RWPE1 (cell line): ENCODE results near the gene OR9K2.
"Not testable (repeated sequence)": the region's sequence is repeated elsewhere in the genome, so short reads cannot be mapped to it uniquely, and the experiment has no call there.

Experiments used
- CTCF ChIA-PET: fragments of 350-600 bp; sonication (Branson Sonifier 250); formaldehyde crosslinking; extraction: SDS; loops from one replicate; lab custom pipeline; 2021; lab: Yijun Ruan, JAX
- POLR2A ChIA-PET: fragments of 400-600 bp; formaldehyde crosslinking; extraction: SDS; loops from one replicate; lab custom pipeline; 2020; ENCODE audit warnings: antibody characterized with exemption; ENCODE audit not compliant: low non-redundant PET; lab: Yijun Ruan, JAX
- DNase-seq: peaks from one replicate; pipeline ENCODE4 v3.0.0; 2012; ENCODE audit warnings: low spot score
- H3K27ac ChIP-seq: fragments of 450-650 bp; 2 replicates; pipeline ENCODE4 v1.5.1; 2017
- CTCF ChIP-seq: fragments of 450-650 bp; conservative IDR thresholded peaks from 2 replicates; pipeline ENCODE4 v1.5.1; 2017; ENCODE audit warnings: low read depth, mild to moderate bottlenecking

Gene OR9K2

GRCh38 chr12:55143566-55143870 lies 17.3 kb downstream of the OR9K2 start:
- TF ChIP-seq CTCF = no peak; the same call in 1 of the 2 replicates
- POLR2A ChIA-PET = no interaction called here
- DNase-seq = no peak
- no peak overlapping the region for H3K27ac ChIP-seq
- CTCF ChIA-PET = interaction anchor here (0.7 kb wide), 2 partner anchors 151 to 494 kb away, joined by 3 to 6 read pairs; no protein-coding TSS in a partner anchor

GRCh38 chr12:55167010-55167640 lies 40.9 kb downstream of the OR9K2 start:
- H3K27ac ChIP-seq, CTCF ChIA-PET, DNase-seq, POLR2A ChIA-PET: not testable (repeated sequence)

GRCh38 chr12:55171445-55171844 lies 45.2 kb downstream of the OR9K2 start:
- ChIA-PET POLR2A (no interaction called here), CTCF (interaction anchor here (1.2 kb wide), 1 partner anchor 14 kb away, joined by 3 read pairs; no protein-coding TSS in a partner anchor)
- no peak overlapping the region for H3K27ac ChIP-seq
- TF ChIP-seq CTCF = no peak
- no peak for DNase-seq

GRCh38 chr12:55171846-55172245 lies 45.6 kb downstream of the OR9K2 start:
- CTCF ChIA-PET = interaction anchor here (1.2 kb wide), 1 partner anchor 14 kb away, joined by 3 read pairs; no protein-coding TSS in a partner anchor
- POLR2A ChIA-PET, DNase-seq, H3K27ac ChIP-seq: not testable (repeated sequence)

- POLR2A ChIA-PET = no interaction called here
- peak; percentile 13 for DNase-seq
- H3K27ac ChIP-seq = no peak overlapping the region
- CTCF ChIA-PET = interaction anchor here (0.6 to 1.2 kb wide), 3 partner anchors 13 to 1780 kb away, joined by 3 to 6 read pairs (median 3); no protein-coding TSS in a partner anchor
- TF ChIP-seq CTCF = no peak
These were observed 46.5 kb downstream of the OR9K2 start for GRCh38 chr12:55172686-55173085.

- no peak for DNase-seq
- no peak overlapping the region for H3K27ac ChIP-seq
- ChIA-PET POLR2A (no interaction called here), CTCF (no interaction called here)
- no peak for TF ChIP-seq CTCF
These were observed 47.2 kb downstream of the OR9K2 start for GRCh38 chr12:55173456-55173855.
